ENCODE results near the gene KCNJ15. TPM values are rescaled to one million over a fixed set of nuclear protein-coding genes. Genes with fewer than 3 reads are reported as not detected.

Gene KCNJ15
- total RNA-seq, 1 experiment from 2014 or later: not detected

- CTCF ChIA-PET: no interaction called here
- intact Hi-C loops (cut with micrococcal nuclease): no loop called here
- Histone ChIP-seq H3K36me3 (ENCODE audit: control insufficient read depth in 1 of 2, insufficient read depth in 2 of 2, low read length in 2 of 2) (no peaks in the 10 kb centered on the region), H3K9ac (ENCODE audit: low read length) (no peak overlapping the region), H3K79me2 (ENCODE audit: insufficient read depth, low read length) (no peaks in the 10 kb centered on the region), H3K4me1 (ENCODE audit: control insufficient read depth in 1 of 2, insufficient read depth in 2 of 2, low read length in 2 of 2) (no peaks in the 10 kb centered on the region), H3K4me2 (ENCODE audit: low read length) (no peak overlapping the region), H3K9me3 (ENCODE audit: control insufficient read depth in 1 of 2, insufficient read depth in 1 of 2, low read depth in 1 of 2, low read length in 2 of 2) (peaks cover 0 to 25% of the 10 kb centered on the region in 2 experiments; a peak in 1 of 4 replicates), H2AFZ (ENCODE audit: low read depth, low read length, poor library complexity, severe bottlenecking) (no peak overlapping the region), H3K27ac (ENCODE audit: low read depth, low read length) (no peak overlapping the region), H3K27me3 (ENCODE audit: insufficient read depth, low read length) (no peaks in the 10 kb centered on the region), H3K9me2 (ENCODE audit: insufficient read depth) (no peaks in the 10 kb centered on the region), H3K4me3 (replicated peaks in 1 of 2; ENCODE audit: low read depth in 1 of 2, low read length in 2 of 2) (no peak overlapping the region), H4K20me1 (ENCODE audit: insufficient read depth) (no peaks in the 10 kb centered on the region)
- no peak for ATAC-seq
- DNase-seq (ENCODE audit: low read depth, low spot score): no peak
- POLR2A ChIA-PET: no interaction called here
- TF ChIP-seq ZNF274 (IDR thresholded peaks at IDR 0.05; ENCODE audit: low read depth, low read length) (no peak), CBX3 (IDR thresholded peaks at IDR 0.05; ENCODE audit: low read depth) (no peak), ZFX (IDR thresholded peaks at IDR 0.05) (no peak), EGR1 (IDR thresholded peaks at IDR 0.05; ENCODE audit: low read depth) (no peak), JUND (IDR thresholded peaks at IDR 0.05) (no peak), CEBPB (IDR thresholded peaks at IDR 0.05; ENCODE audit: low read depth) (no peak), FOSL1 (IDR thresholded peaks at IDR 0.05; ENCODE audit: low read depth) (no peak), SP1 (IDR thresholded peaks at IDR 0.05; ENCODE audit: low read depth) (no peak), SIN3A (IDR thresholded peaks at IDR 0.05; ENCODE audit: low read depth) (no peak), ELF1 (IDR thresholded peaks at IDR 0.05; ENCODE audit: borderline replicate concordance, low read depth) (no peak), EZH2 (IDR thresholded peaks at IDR 0.05) (no peak), POLR2AphosphoS5 (IDR thresholded peaks at IDR 0.05; ENCODE audit: low read depth, low read length) (no peak), REST (IDR thresholded peaks at IDR 0.05; ENCODE audit: low read depth) (no peak), POLR2A (IDR thresholded peaks at IDR 0.05; ENCODE audit: borderline replicate concordance, extremely low read depth, insufficient read depth, insufficient read length) (no peak)
- TF ChIP-seq, protein P1, sequence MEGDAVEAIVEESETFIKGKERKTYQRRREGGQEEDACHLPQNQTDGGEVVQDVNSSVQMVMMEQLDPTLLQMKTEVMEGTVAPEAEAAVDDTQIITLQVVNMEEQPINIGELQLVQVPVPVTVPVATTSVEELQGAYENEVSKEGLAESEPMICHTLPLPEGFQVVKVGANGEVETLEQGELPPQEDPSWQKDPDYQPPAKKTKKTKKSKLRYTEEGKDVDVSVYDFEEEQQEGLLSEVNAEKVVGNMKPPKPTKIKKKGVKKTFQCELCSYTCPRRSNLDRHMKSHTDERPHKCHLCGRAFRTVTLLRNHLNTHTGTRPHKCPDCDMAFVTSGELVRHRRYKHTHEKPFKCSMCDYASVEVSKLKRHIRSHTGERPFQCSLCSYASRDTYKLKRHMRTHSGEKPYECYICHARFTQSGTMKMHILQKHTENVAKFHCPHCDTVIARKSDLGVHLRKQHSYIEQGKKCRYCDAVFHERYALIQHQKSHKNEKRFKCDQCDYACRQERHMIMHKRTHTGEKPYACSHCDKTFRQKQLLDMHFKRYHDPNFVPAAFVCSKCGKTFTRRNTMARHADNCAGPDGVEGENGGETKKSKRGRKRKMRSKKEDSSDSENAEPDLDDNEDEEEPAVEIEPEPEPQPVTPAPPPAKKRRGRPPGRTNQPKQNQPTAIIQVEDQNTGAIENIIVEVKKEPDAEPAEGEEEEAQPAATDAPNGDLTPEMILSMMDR (IDR thresholded peaks at IDR 0.05 in 2 of 3, conservative IDR thresholded peaks at IDR 0.05 in 1 of 3; ENCODE audit: borderline replicate concordance in 1 of 3, insufficient read depth in 1 of 3, low read depth in 2 of 3, low read length in 2 of 3): no peak
- TF ChIP-seq, protein P2, sequence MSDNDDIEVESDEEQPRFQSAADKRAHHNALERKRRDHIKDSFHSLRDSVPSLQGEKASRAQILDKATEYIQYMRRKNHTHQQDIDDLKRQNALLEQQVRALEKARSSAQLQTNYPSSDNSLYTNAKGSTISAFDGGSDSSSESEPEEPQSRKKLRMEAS (IDR thresholded peaks at IDR 0.05): no peak
- TF ChIP-seq, protein P3, sequence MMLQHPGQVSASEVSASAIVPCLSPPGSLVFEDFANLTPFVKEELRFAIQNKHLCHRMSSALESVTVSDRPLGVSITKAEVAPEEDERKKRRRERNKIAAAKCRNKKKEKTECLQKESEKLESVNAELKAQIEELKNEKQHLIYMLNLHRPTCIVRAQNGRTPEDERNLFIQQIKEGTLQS (IDR thresholded peaks at IDR 0.05): no peak
- BruUV-seq (replicated peaks): no TSS peak
- RAD21 ChIA-PET (ENCODE audit: low non-redundant PET in 1 of 2, low total read pairs in 2 of 2, uncharacterized antibody in 2 of 2, unreplicated experiment in 2 of 2): no interaction called here
Observed at GRCh38 chr21:38244407-38244787, 12.4 kb upstream of the KCNJ15 start.

Data from HCT116 (cell line).